Inferior parietal cortex (tissue), 1 donor: ENCODE data around the gene CACNB1.
"Not testable (repeated sequence)": the region's sequence is repeated elsewhere in the genome, so short reads cannot be mapped to it uniquely, and the experiment has no call there.

Experiments used
- DNase-seq: peaks from one replicate; pipeline ENCODE4 v3.0.0-alpha.2; 2016; ENCODE audit errors: extremely low spot score

CACNB1 gene

GRCh38 chr17:39174920-39175694, 22.4 kb downstream of the CACNB1 start:
- DNase-seq = peak; percentile 77

GRCh38 chr17:39173526-39174274, 23.8 kb downstream of the CACNB1 start:
- no peak for DNase-seq

GRCh38 chr17:39173080-39173479, 24.4 kb downstream of the CACNB1 start:
- no peak for DNase-seq

GRCh38 chr17:39171933-39172332, 25.5 kb downstream of the CACNB1 start:
- no peak for DNase-seq

- no peak for DNase-seq
These were observed 26.9 kb downstream of the CACNB1 start for GRCh38 chr17:39170558-39170957.

- DNase-seq = no peak
These were observed 27.4 kb downstream of the CACNB1 start for GRCh38 chr17:39170109-39170508.

- DNase-seq = no peak
These were observed 28.0 kb downstream of the CACNB1 start for GRCh38 chr17:39169518-39169917.

GRCh38 chr17:39169101-39169500, 28.4 kb downstream of the CACNB1 start:
- DNase-seq = no peak

GRCh38 chr17:39168503-39168902, 29.0 kb downstream of the CACNB1 start:
- not testable (repeated sequence) for DNase-seq

GRCh38 chr17:39167476-39167875, 30.0 kb downstream of the CACNB1 start:
- DNase-seq = no peak

- DNase-seq = no peak
These were observed 30.8 kb downstream of the CACNB1 start for GRCh38 chr17:39166437-39167335.

GRCh38 chr17:39165841-39166349, 31.6 kb downstream of the CACNB1 start, which contains the start of gene ARL5C:
Gene ARL5C (minus strand): TSS chr17:39166161. CDS start chr17:39165760, 401 bp downstream.
- no peak for DNase-seq

GRCh38 chr17:39165178-39165840, 32.2 kb downstream of the CACNB1 start:
- no peak for DNase-seq

GRCh38 chr17:39164675-39165143, 32.8 kb downstream of the CACNB1 start:
- DNase-seq = peak; percentile 50

GRCh38 chr17:39161962-39162361, 35.5 kb downstream of the CACNB1 start:
- no peak for DNase-seq

GRCh38 chr17:39158623-39159022, 38.8 kb downstream of the CACNB1 start:
- DNase-seq = no peak

- no peak for DNase-seq
These were observed 41.0 kb downstream of the CACNB1 start for GRCh38 chr17:39156491-39156890.

GRCh38 chr17:39155654-39156053, 41.8 kb downstream of the CACNB1 start:
- no peak for DNase-seq

- peak; percentile 95 for DNase-seq
These were observed 43.8 kb downstream of the CACNB1 start for GRCh38 chr17:39153599-39154051.

GRCh38 chr17:39151943-39152818, 45.3 kb downstream of the CACNB1 start:
- DNase-seq = peak; percentile 28
